Trophoblast cell (in vitro differentiated cells and primary cell): ENCODE results near the gene MITF.

ENCODE experiments used
- DNase-seq, 2 donors: peaks; one replicate each; pipeline ENCODE4 v3.0.0-alpha.2; 2016
- H2AFZ ChIP-seq: 2 replicates; pipeline ENCODE4 v1.6.1; 2013; ENCODE audit warnings: low read length, moderate library complexity, mild to moderate bottlenecking; ENCODE audit not compliant: insufficient read depth, poor library complexity
- H2AK5ac ChIP-seq: 2 replicates; pipeline ENCODE4 v1.6.1; 2013; ENCODE audit warnings: mild to moderate bottlenecking, low read length
- H2BK120ac ChIP-seq: 2 replicates; pipeline ENCODE4 v1.6.1; 2013; ENCODE audit warnings: low read length, mild to moderate bottlenecking, moderate library complexity; ENCODE audit not compliant: insufficient read depth, poor library complexity
- H2BK12ac ChIP-seq: 2 replicates; pipeline ENCODE4 v1.6.1; 2013; ENCODE audit warnings: mild to moderate bottlenecking, low read length, moderate library complexity
- H2BK5ac ChIP-seq: 2 replicates; pipeline ENCODE4 v1.6.1; 2013; ENCODE audit warnings: low read length, low read depth, moderate library complexity, mild to moderate bottlenecking; ENCODE audit not compliant: poor library complexity
- H3K14ac ChIP-seq: 2 replicates; pipeline ENCODE4 v1.6.1; 2013; ENCODE audit warnings: mild to moderate bottlenecking, low read length
- H3K18ac ChIP-seq: 2 replicates; pipeline ENCODE4 v1.6.1; 2013; ENCODE audit warnings: mild to moderate bottlenecking, low read length
- H3K23ac ChIP-seq: 2 replicates; pipeline ENCODE4 v1.6.1; 2013; ENCODE audit warnings: low read length
- H3K27ac ChIP-seq: 2 replicates; pipeline ENCODE4 v1.5.1; 2013; ENCODE audit warnings: low read depth, mild to moderate bottlenecking, inconsistent platforms, low read length, moderate library complexity
- H3K27me3 ChIP-seq: 2 replicates; pipeline ENCODE4 v1.6.1; 2013; ENCODE audit warnings: inconsistent platforms, mild to moderate bottlenecking, low read length, moderate library complexity; ENCODE audit not compliant: insufficient read depth
- H3K36me3 ChIP-seq, 2 experiments: 1 replicate in 1 of 2; 2 replicates in 1 of 2; pipeline ENCODE4 v1.6.1; 2013; ENCODE audit warnings: low read length in 2 of 2, mild to moderate bottlenecking in 2 of 2, moderate library complexity in 1 of 2; ENCODE audit not compliant: insufficient read depth in 2 of 2, control insufficient read depth in 1 of 2
- H3K4ac ChIP-seq: 2 replicates; pipeline ENCODE4 v1.6.1; 2013; ENCODE audit warnings: low read depth, mild to moderate bottlenecking, low read length, moderate library complexity
- H3K4me1 ChIP-seq, 2 experiments: 1 replicate in 1 of 2; 2 replicates in 1 of 2; pipeline ENCODE4 v1.6.1; 2013; ENCODE audit warnings: low read length in 2 of 2, mild to moderate bottlenecking in 2 of 2, moderate library complexity in 1 of 2; ENCODE audit not compliant: insufficient read depth in 2 of 2, control insufficient read depth in 1 of 2
- H3K4me2 ChIP-seq: 2 replicates; pipeline ENCODE4 v1.6.1; 2013; ENCODE audit warnings: inconsistent platforms, mild to moderate bottlenecking, low read length, moderate library complexity
- H3K4me3 ChIP-seq: 2 replicates; pipeline ENCODE4 v1.5.1; 2013; ENCODE audit warnings: mild to moderate bottlenecking, low read depth, low read length, inconsistent platforms
- H3K79me1 ChIP-seq: one replicate; pipeline ENCODE4 v1.6.1; 2013; ENCODE audit warnings: low read length
- H3K79me2 ChIP-seq: 2 replicates; pipeline ENCODE4 v1.6.1; 2013; ENCODE audit warnings: low read length, mild to moderate bottlenecking; ENCODE audit not compliant: control insufficient read depth, insufficient read depth, poor library complexity
- H3K9ac ChIP-seq: 2 replicates; pipeline ENCODE4 v1.6.1; 2013; ENCODE audit warnings: mild to moderate bottlenecking, low read length
- H3K9me3 ChIP-seq: 2 replicates; pipeline ENCODE4 v1.6.1; 2013; ENCODE audit warnings: low read depth, mild to moderate bottlenecking, control low read depth, inconsistent platforms, low read length; ENCODE audit not compliant: insufficient read depth
- H4K12ac ChIP-seq: 2 replicates; pipeline ENCODE4 v1.6.1; 2013; ENCODE audit warnings: low read depth, mild to moderate bottlenecking, low read length, moderate library complexity
- H4K8ac ChIP-seq: 2 replicates; pipeline ENCODE4 v1.6.1; 2013; ENCODE audit warnings: low read depth, mild to moderate bottlenecking, low read length, moderate library complexity
- H4K91ac ChIP-seq: one replicate; pipeline ENCODE4 v1.6.1; 2013; ENCODE audit warnings: low read depth, mild to moderate bottlenecking, low read length, moderate library complexity
- WGBS: extraction: QIAGEN DNeasy Blood & Tissue Kit; methylation state at CpG from one replicate; pipeline ENCODE4 v1.1.7; 2013; ENCODE audit warnings: missing lambda C conversion rate; ENCODE audit not compliant: insufficient read length, insufficient coverage; ENCODE audit errors: extremely low coverage; 5-methylcytosine and 5-hydroxymethylcytosine counted together

The MITF gene

GRCh38 chr3:69929019-69929418, 189.8 kb downstream of the MITF start:
- Histone ChIP-seq H2AK5ac (no peak overlapping the region), H2BK120ac (no peak overlapping the region), H4K12ac (no peak overlapping the region), H3K4me3 (no peak overlapping the region), H4K91ac (no peak overlapping the region), H3K79me1 (no peaks in the 10 kb centered on the region), H3K79me2 (no peaks in the 10 kb centered on the region), H3K4me2 (no peak overlapping the region), H3K4ac (no peak overlapping the region), H3K9ac (no peak overlapping the region), H2BK12ac (no peak overlapping the region), H3K4me1 (no peaks in the 10 kb centered on the region), H3K27me3 (no peaks in the 10 kb centered on the region), H3K27ac (no peak overlapping the region), H2AFZ (no peak overlapping the region), H4K8ac (no peak overlapping the region), H3K18ac (no peak overlapping the region), H2BK5ac (no peak overlapping the region), H3K23ac (no peak overlapping the region), H3K9me3 (peaks cover 2% of the 10 kb centered on the region), H3K36me3 (no peaks in the 10 kb centered on the region), H3K14ac (no peak overlapping the region)
- DNase-seq: no peak
- no CpG with 5 or more reads among the region's 4 CpGs for WGBS

GRCh38 chr3:69930564-69930963, 191.3 kb downstream of the MITF start:
- Histone ChIP-seq H3K4me3 (no peak overlapping the region), H2BK120ac (no peak overlapping the region), H3K9ac (no peak overlapping the region), H2AFZ (no peak overlapping the region), H3K79me1 (no peaks in the 10 kb centered on the region), H3K4me2 (no peak overlapping the region), H3K14ac (no peak overlapping the region), H3K36me3 (no peaks in the 10 kb centered on the region), H4K12ac (no peak overlapping the region), H3K27ac (no peak overlapping the region), H3K27me3 (no peaks in the 10 kb centered on the region), H3K18ac (no peak overlapping the region), H2BK12ac (no peak overlapping the region), H3K9me3 (peaks cover 2% of the 10 kb centered on the region), H3K4me1 (no peaks in the 10 kb centered on the region), H2AK5ac (no peak overlapping the region), H4K8ac (no peak overlapping the region), H2BK5ac (no peak overlapping the region), H4K91ac (no peak overlapping the region), H3K79me2 (no peaks in the 10 kb centered on the region), H3K23ac (no peak overlapping the region), H3K4ac (no peak overlapping the region)
- DNase-seq: no peak
- no CpG with 5 or more reads among the region's 2 CpGs for WGBS

- H3K9ac ChIP-seq: no peak overlapping the region
- no peak overlapping the region for H3K23ac ChIP-seq
- no peak overlapping the region for H2BK5ac ChIP-seq
- WGBS: no CpG with 5 or more reads among the region's 2 CpGs
- no peak overlapping the region for H3K18ac ChIP-seq
- H4K91ac ChIP-seq: no peak overlapping the region
- no peaks in the 10 kb centered on the region for H3K27me3 ChIP-seq
- H3K9me3 ChIP-seq: peaks cover 2% of the 10 kb centered on the region
- H4K8ac ChIP-seq: no peak overlapping the region
- H4K12ac ChIP-seq: no peak overlapping the region
- H3K4ac ChIP-seq: no peak overlapping the region
- H3K79me2 ChIP-seq: no peaks in the 10 kb centered on the region
- no peak for DNase-seq
- no peaks in the 10 kb centered on the region for H3K79me1 ChIP-seq
- H2AFZ ChIP-seq: no peak overlapping the region
- no peak overlapping the region for H3K27ac ChIP-seq
- no peak overlapping the region for H3K4me2 ChIP-seq
- no peak overlapping the region for H3K4me3 ChIP-seq
- H3K36me3 ChIP-seq: no peaks in the 10 kb centered on the region
- no peak overlapping the region for H2BK120ac ChIP-seq
- H3K4me1 ChIP-seq: no peaks in the 10 kb centered on the region
- no peak overlapping the region for H2BK12ac ChIP-seq
- H3K14ac ChIP-seq: no peak overlapping the region
- H2AK5ac ChIP-seq: no peak overlapping the region
Measured at GRCh38 chr3:69932087-69932486, 192.8 kb downstream of the MITF start.

- no peaks in the 10 kb centered on the region for H3K36me3 ChIP-seq
- H2AK5ac ChIP-seq: no peak overlapping the region
- H3K9ac ChIP-seq: no peak overlapping the region
- no peak overlapping the region for H2BK12ac ChIP-seq
- DNase-seq: no peak
- no peak overlapping the region for H2BK5ac ChIP-seq
- no peak overlapping the region for H3K14ac ChIP-seq
- H4K8ac ChIP-seq: no peak overlapping the region
- H3K4me3 ChIP-seq: no peak overlapping the region
- H3K27ac ChIP-seq: no peak overlapping the region
- H3K79me1 ChIP-seq: no peaks in the 10 kb centered on the region
- no CpG with 5 or more reads among the region's 3 CpGs for WGBS
- no peaks in the 10 kb centered on the region for H3K4me1 ChIP-seq
- H3K23ac ChIP-seq: no peak overlapping the region
- H3K9me3 ChIP-seq: peaks cover 2% of the 10 kb centered on the region
- H4K12ac ChIP-seq: no peak overlapping the region
- no peak overlapping the region for H3K4ac ChIP-seq
- H2AFZ ChIP-seq: no peak overlapping the region
- H3K79me2 ChIP-seq: no peaks in the 10 kb centered on the region
- no peak overlapping the region for H3K4me2 ChIP-seq
- H3K18ac ChIP-seq: no peak overlapping the region
- no peak overlapping the region for H4K91ac ChIP-seq
- no peak overlapping the region for H2BK120ac ChIP-seq
- H3K27me3 ChIP-seq: no peaks in the 10 kb centered on the region
Measured at GRCh38 chr3:69932501-69932900, 193.2 kb downstream of the MITF start.
